Thyroid gland (tissue), 4 donors: ENCODE data around the gene MRPL32.

Experiments
- POLR2A ChIP-seq, 2 donors: fragments of 450-650 bp; IDR thresholded peaks; one replicate each; pipeline ENCODE4 v1.6.1; 2017; ENCODE audit warnings: antibody characterized with exemption in 2 of 2, mild to moderate bottlenecking in 2 of 2, moderate library complexity in 1 of 2
- TF ChIP-seq, protein P1 (sequence below), 6 experiments: fragments of 200-600 bp in 3 of 6; fragments of 450-650 bp in 3 of 6; sonication (generic) in 3 of 6; IDR thresholded peaks; one replicate each; pipeline ENCODE4 v1.5.1; 2016 to 2019; ENCODE audit warnings: antibody characterized with exemption in 6 of 6, mild to moderate bottlenecking in 2 of 6, inconsistent platforms in 1 of 6, moderate library complexity in 1 of 6

DNA sequence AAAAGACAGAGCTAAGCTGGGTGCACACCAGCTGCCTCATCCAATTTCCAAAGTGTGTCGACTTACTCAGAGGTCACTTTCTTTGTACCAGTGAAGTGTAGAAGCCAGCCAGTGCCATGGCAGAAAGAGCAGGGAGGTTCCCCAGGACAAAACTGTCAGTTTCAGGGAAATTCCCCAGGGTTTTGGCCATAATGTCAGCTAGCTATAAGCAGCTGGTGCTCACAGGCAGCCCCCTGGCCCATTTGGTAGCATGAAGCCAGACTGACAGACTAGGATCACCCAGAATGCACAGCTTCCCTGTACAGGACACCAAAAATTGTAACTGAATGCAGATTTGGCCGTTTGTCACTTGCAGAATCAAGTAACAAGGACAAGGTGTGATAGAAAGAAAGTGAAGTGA, 28.6 kb downstream of the MRPL32 start:
- TF ChIP-seq, protein P1, sequence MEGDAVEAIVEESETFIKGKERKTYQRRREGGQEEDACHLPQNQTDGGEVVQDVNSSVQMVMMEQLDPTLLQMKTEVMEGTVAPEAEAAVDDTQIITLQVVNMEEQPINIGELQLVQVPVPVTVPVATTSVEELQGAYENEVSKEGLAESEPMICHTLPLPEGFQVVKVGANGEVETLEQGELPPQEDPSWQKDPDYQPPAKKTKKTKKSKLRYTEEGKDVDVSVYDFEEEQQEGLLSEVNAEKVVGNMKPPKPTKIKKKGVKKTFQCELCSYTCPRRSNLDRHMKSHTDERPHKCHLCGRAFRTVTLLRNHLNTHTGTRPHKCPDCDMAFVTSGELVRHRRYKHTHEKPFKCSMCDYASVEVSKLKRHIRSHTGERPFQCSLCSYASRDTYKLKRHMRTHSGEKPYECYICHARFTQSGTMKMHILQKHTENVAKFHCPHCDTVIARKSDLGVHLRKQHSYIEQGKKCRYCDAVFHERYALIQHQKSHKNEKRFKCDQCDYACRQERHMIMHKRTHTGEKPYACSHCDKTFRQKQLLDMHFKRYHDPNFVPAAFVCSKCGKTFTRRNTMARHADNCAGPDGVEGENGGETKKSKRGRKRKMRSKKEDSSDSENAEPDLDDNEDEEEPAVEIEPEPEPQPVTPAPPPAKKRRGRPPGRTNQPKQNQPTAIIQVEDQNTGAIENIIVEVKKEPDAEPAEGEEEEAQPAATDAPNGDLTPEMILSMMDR (IDR thresholded peaks at IDR 0.05): no peak
- no peak for TF ChIP-seq POLR2A (IDR thresholded peaks at IDR 0.05)
